Stimulated activated effector memory CD8-positive, alpha-beta T cell treated with anti-CD3 and anti-CD28 coated beads, Interleukin-12 subunit alpha, Interleukin-12 subunit beta, amount 100 ng/mL, for 72 hours (primary cell): ENCODE measurements around the gene TMEM63A.
A peak's percentile ranks its signal among the peaks of the same experiment; 100 is the strongest.
"Not testable (repeated sequence)": the region's sequence is repeated elsewhere in the genome, so short reads cannot be mapped to it uniquely, and the experiment has no call there.

Experiments
- ATAC-seq: fragments of 150-1000 bp; cut with Tn5 transposase; 2 replicates; pipeline ENCODE4 v1.10.0; 2021
- DNase-seq, 2 donors: peaks; one replicate each; pipeline ENCODE4 v3.0.0; 2021 to 2022; ENCODE audit warnings: low spot score in 2 of 2
- H3K27ac Mint-ChIP-seq: one replicate; pipeline ENCODE4 v1.8.0; 2022; ENCODE audit warnings: mild to moderate bottlenecking, mixed read lengths
- H3K36me3 Mint-ChIP-seq: one replicate; pipeline ENCODE4 v1.8.0; 2022; ENCODE audit warnings: mild to moderate bottlenecking, mixed read lengths
- H3K4me1 Mint-ChIP-seq: one replicate; pipeline ENCODE4 v1.8.0; 2022; ENCODE audit warnings: mixed read lengths
- H3K4me3 Mint-ChIP-seq: one replicate; pipeline ENCODE4 v1.8.0; 2022; ENCODE audit warnings: mild to moderate bottlenecking, mixed read lengths
- H3K9me3 Mint-ChIP-seq: one replicate; pipeline ENCODE4 v1.8.0; 2022; ENCODE audit warnings: mixed read lengths

The TMEM63A gene

DNA sequence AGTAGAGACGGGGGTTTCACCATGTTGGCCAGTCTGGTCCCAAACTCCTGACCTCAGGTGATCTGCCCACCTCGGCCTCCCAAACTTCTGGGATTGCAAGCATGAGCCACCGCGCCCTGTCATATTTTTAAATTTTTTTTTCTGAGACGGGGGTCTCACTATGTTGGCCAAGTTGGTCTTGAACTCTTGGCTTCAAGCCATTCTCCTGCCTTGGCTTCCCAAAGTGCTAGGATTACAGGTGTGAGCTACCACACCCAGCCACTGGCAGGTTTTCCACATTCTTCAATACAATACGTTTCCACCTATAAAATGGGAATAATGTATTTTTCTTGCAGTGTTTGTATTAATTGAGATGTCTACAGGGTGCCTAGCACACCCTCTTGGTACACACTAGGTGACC, 10.1 kb upstream of the TMEM63A start:
- Mint-ChIP-seq H3K36me3 (peaks cover 9% of the 10 kb centered on the region), H3K4me1 (peaks cover 15% of the 10 kb centered on the region), H3K4me3 (no peak overlapping the region), H3K27ac (no peak overlapping the region), H3K9me3 (no peaks in the 10 kb centered on the region)
- ATAC-seq = no peak
- DNase-seq = no peak

GRCh38 chr1:225891229-225891972, 9.2 kb upstream of the TMEM63A start:
- peaks cover 1% of the 10 kb centered on the region for H3K36me3 Mint-ChIP-seq
- H3K27ac Mint-ChIP-seq = no peak overlapping the region
- H3K4me1 Mint-ChIP-seq = peaks cover 6% of the 10 kb centered on the region
- H3K9me3 Mint-ChIP-seq = no peaks in the 10 kb centered on the region
- no peak for ATAC-seq
- no peak overlapping the region for H3K4me3 Mint-ChIP-seq
- DNase-seq = no peak

DNA sequence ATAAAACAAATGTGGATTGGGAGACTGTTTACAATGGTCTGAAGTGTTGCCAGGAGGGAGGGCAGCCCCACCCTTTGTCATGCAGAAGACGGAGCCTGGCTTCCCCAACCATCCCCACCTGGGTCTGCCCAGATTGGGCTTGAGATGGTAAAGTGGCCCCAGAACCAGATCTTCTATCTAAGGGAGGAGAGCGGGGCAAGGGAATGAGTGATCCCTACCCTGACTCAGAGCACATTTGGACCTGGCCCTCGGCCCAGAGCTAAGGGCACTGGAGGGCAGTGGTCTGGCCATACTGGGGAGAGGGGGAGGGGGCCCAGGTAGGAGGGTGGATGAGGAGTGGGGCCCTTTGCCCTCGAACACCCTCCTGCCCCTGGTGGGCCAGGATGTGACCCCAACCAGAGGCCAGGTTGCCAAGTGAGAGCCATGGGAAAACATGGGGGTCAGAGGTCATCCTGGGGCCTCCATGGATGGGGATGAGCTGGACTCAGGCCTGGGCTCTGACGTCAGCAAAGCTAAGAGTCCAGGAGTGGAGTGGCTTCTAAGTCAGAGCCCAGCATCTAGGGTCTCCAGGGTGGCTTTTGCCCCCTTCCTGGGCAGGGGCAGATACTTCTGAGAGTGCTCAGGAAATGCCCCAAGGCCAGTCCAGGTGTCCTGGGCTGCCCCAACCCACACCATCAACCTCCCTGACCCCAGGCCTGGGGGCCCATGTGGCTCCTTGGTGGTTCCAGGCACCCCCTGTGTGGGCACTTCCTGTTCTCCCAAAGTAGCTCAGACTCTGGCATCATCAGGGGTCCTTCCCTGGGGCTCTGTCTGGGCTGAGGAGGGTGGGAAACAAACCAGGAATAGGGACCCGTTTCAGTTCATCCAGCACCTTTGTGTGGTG, 8.4 kb upstream of the TMEM63A start:
- Mint-ChIP-seq H3K36me3 (no peaks in the 10 kb centered on the region), H3K4me1 (no peaks in the 10 kb centered on the region), H3K27ac (peak overlapping the region; percentile 52), H3K4me3 (no peak overlapping the region), H3K9me3 (no peaks in the 10 kb centered on the region)
- DNase-seq = no peak
- no peak for ATAC-seq

- ATAC-seq = no peak
- Mint-ChIP-seq H3K27ac (peak overlapping the region; percentile 52), H3K4me1 (no peaks in the 10 kb centered on the region), H3K9me3 (no peaks in the 10 kb centered on the region), H3K36me3 (no peaks in the 10 kb centered on the region), H3K4me3 (no peak overlapping the region)
- no peak for DNase-seq
These were observed 7.6 kb upstream of the TMEM63A start for GRCh38 chr1:225889743-225890142.

- ATAC-seq (peak; percentile 39), DNase-seq (no peak)
- Mint-ChIP-seq H3K4me3 (no peak within 1 kb of the TSS), H3K4me1 (peaks cover under 1% of the 10 kb centered on the region), H3K36me3 (no peaks in the 10 kb centered on the region), H3K9me3 (no peaks in the 10 kb centered on the region), H3K27ac (peak within 1 kb of the TSS; percentile 52)
These were observed 6.9 kb upstream of the TMEM63A start, which contains the start of gene LEFTY1 for GRCh38 chr1:225888898-225889601. TSS of gene LEFTY1 (minus strand) at chr1:225889146. CDS start at chr1:225889066, 80 bp downstream.

- peaks cover 7% of the 10 kb centered on the region for H3K4me1 Mint-ChIP-seq
- no peaks in the 10 kb centered on the region for H3K9me3 Mint-ChIP-seq
- ATAC-seq (peak; percentile 25), DNase-seq (no peak)
- H3K4me3 Mint-ChIP-seq = no peak overlapping the region
- H3K27ac Mint-ChIP-seq = no peak overlapping the region
- no peaks in the 10 kb centered on the region for H3K36me3 Mint-ChIP-seq
These were observed 6.2 kb upstream of the TMEM63A start for GRCh38 chr1:225888289-225888897.

DNA sequence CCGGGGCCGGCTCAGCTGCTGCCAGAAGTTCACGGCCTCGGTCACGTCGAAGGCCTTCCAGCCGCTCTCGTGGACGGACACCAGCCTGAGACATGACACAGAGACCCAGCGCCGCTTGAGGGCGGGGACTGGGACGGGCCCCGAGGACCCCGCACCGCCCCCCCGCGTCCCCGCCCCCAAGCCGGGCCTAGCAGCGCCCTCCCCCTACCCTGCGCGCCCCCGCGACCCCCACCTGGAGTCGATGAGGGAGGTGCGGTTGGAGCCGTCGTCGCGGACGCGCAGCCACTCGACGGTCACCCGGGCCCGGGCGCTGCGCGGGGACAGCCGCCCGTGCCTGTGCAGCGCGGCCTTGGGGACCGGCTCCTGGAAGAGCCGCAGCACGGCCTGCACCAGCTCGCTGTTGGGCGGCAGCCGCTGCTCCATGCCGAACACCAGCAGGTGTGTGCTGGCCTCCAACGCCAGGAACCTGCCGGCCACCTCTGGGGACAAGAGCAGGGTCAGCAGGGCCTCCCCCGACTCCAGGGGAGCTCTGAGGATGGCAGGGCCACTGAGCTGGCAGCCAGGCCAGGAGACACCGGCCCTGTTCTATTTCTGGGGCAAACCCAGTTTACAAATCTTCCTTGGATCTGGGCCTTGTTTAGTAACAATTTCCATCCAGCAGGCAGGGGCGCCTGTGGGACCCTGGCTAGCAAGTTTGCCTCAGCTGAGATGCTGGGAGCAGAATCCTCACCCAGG, 5.5 kb upstream of the TMEM63A start:
- H3K4me1 Mint-ChIP-seq = peaks cover 12% of the 10 kb centered on the region
- H3K36me3 Mint-ChIP-seq, H3K9me3 Mint-ChIP-seq, H3K27ac Mint-ChIP-seq, DNase-seq, ATAC-seq, H3K4me3 Mint-ChIP-seq: not testable (repeated sequence)

DNA sequence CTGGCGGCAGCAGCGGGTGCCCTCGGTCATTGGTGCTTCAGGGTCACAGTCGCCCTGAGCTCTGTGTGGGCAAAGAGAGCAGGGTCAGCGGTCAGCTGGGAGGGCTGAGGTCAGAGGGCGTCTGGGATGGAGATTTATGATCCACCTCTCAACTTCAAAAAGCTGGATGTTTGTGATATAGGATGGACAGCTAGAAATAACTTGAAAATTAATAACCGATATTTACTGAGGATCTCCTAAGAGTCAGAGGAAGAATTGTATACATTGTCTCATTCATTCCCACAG, 4.8 kb upstream of the TMEM63A start:
- ATAC-seq (no peak), DNase-seq (no peak)
- no peaks in the 10 kb centered on the region for H3K9me3 Mint-ChIP-seq
- peaks cover under 1% of the 10 kb centered on the region for H3K36me3 Mint-ChIP-seq
- no peak overlapping the region for H3K4me3 Mint-ChIP-seq
- peaks cover 12% of the 10 kb centered on the region for H3K4me1 Mint-ChIP-seq
- no peak overlapping the region for H3K27ac Mint-ChIP-seq

GRCh38 chr1:225886159-225887029, 4.2 kb upstream of the TMEM63A start:
- DNase-seq (no peak), ATAC-seq (no peak)
- H3K36me3 Mint-ChIP-seq = peaks cover 5% of the 10 kb centered on the region
- H3K27ac Mint-ChIP-seq = no peak overlapping the region
- H3K9me3 Mint-ChIP-seq = no peaks in the 10 kb centered on the region
- H3K4me3 Mint-ChIP-seq = no peak overlapping the region
- H3K4me1 Mint-ChIP-seq = peaks cover 13% of the 10 kb centered on the region

- DNase-seq (no peak), ATAC-seq (no peak)
- Mint-ChIP-seq H3K9me3 (no peaks in the 10 kb centered on the region), H3K27ac (no peak overlapping the region), H3K4me1 (peaks cover 24% of the 10 kb centered on the region), H3K36me3 (peaks cover 5% of the 10 kb centered on the region), H3K4me3 (no peak overlapping the region)
These were observed 3.2 kb upstream of the TMEM63A start for GRCh38 chr1:225885336-225885735.

DNA sequence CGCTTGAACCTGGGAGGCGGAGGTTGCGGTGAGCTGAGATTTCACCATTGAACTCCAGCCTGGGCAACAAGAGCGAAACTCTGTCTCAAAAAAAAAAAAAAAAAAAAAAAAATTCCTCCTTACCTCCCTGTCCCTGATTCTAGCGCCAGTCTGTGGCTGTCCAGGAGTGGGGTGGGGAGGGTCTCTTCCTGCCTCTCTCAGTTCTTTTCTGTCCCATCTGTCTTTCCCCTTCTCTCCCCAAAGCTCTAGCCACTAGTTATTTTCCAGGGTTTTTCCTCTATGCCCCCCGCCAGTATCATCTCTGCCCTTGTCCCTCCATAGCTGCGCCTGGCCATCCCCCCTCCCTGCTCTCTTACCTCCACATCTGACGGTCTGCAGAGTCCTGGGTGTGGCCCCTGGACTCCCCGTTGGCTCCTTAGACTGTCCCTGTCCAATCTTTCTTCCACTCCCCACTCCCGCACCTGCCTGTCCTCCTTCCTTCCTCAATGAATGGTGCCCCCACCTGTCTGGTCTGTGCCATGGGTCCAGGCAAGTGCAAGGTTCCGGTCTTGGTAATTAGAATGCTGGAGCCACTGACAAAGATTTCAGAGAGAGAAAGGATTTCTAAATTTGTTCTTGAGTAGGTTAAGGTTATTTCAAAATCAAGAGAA, 1.6 kb upstream of the TMEM63A start:
- Mint-ChIP-seq H3K27ac (peak overlapping the region; percentile 86), H3K4me3 (peak overlapping the region; percentile 85), H3K4me1 (peaks cover 40% of the 10 kb centered on the region), H3K9me3 (no peaks in the 10 kb centered on the region), H3K36me3 (peaks cover 5% of the 10 kb centered on the region)
- ATAC-seq (no peak), DNase-seq (no peak)

DNA sequence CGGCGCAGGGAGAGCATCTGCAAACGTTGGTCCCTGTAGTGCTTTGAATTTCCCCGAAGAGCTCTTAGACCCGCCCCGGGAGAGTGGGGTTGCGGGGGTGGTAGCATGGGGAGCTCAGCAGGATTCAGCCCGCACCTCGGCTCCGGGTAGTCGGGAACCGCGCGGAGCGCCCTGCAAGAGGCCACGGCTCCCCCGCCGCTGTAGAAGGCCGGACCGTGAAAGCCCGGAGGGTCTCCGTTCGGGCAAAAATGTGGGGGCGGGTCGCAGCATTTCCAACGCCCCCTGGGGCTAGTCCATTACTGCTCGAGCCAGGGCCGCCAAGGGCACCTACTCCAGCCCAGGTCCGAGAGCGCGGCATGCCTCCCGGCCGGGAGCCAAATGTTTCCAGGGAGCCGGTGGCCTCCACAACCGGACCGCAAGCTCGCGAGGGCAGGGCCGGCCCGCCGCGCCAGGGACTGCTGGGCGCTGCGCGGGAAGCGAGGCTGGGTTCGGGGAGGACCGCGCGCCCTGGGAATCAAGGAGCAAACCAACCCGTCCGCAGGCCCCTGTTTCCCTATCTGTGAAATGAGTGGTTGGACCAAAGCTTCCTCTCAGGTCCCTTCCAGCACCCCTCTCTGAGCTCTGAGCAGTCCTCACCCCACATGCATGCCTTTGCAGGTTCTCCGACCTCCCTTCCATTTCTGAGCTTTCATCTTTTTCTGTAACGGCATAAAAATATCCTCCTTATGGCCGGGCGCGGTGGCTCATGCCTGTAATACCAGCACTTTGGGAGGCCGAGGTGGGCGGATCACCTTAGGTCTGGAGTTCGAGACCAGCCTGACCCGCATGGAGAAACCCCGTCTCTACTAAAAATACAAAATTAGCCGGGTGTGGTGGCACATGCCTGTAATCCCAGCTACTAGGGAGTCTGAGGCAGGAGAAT, 775 bp upstream of the TMEM63A start:
- Mint-ChIP-seq H3K9me3 (no peaks in the 10 kb centered on the region), H3K36me3 (peaks cover 7% of the 10 kb centered on the region), H3K27ac (peak overlapping the region; percentile 86), H3K4me1 (peaks cover 48% of the 10 kb centered on the region), H3K4me3 (peak overlapping the region; percentile 85)
- peak in 1 of 2 donors; percentile 61 for DNase-seq
- peak; percentile 62 for ATAC-seq
